Limb (tissue), 2 donors: ENCODE results near the gene HARS1.
"Not testable (repeated sequence)": the region's sequence is repeated elsewhere in the genome, so short reads cannot be mapped to it uniquely, and the experiment has no call there.

Experiments used
- DNase-seq, 2 donors: peaks; one replicate each; pipeline ENCODE4 v3.0.0-alpha.2; 2016; ENCODE audit errors: extremely low spot score in 2 of 2

Gene HARS1

GRCh38 chr5:140690941-140691924, at the start of gene HARS1, which contains the start of gene HARS2:
Gene HARS1 (minus strand): TSS chr5:140691370. CDS start chr5:140691304, 66 bp downstream.
Gene HARS2 (plus strand): TSS chr5:140691455. CDS start chr5:140691649, 194 bp downstream.
- DNase-seq = peak; percentile 88 to 93

- DNase-seq = no peak
These were observed 46.3 kb upstream of the HARS1 start for GRCh38 chr5:140737486-140737885.

- DNase-seq = no peak
These were observed 43.2 kb upstream of the HARS1 start for GRCh38 chr5:140734354-140734753.

- no peak for DNase-seq
These were observed 41.9 kb upstream of the HARS1 start for GRCh38 chr5:140733098-140733497.

- DNase-seq = peak; percentile 1 to 49
These were observed 34.8 kb upstream of the HARS1 start for GRCh38 chr5:140725799-140726471.

- not testable (repeated sequence) for DNase-seq
These were observed 30.2 kb upstream of the HARS1 start for GRCh38 chr5:140721395-140721794.

- DNase-seq = not testable (repeated sequence)
These were observed 29.6 kb upstream of the HARS1 start for GRCh38 chr5:140720738-140721137.

- no peak for DNase-seq
These were observed 27.1 kb upstream of the HARS1 start for GRCh38 chr5:140718266-140718592.

GRCh38 chr5:140716238-140716637, 25.1 kb upstream of the HARS1 start:
- DNase-seq = not testable (repeated sequence)

GRCh38 chr5:140713562-140714094, 22.5 kb upstream of the HARS1 start:
- DNase-seq = no peak

GRCh38 chr5:140711794-140712193, 20.6 kb upstream of the HARS1 start:
- DNase-seq = no peak

GRCh38 chr5:140710899-140711552, 19.9 kb upstream of the HARS1 start:
- peak; percentile 43 to 70 for DNase-seq

GRCh38 chr5:140708787-140709186, 17.6 kb upstream of the HARS1 start:
- not testable (repeated sequence) for DNase-seq

GRCh38 chr5:140707812-140708211, 16.6 kb upstream of the HARS1 start:
- DNase-seq = no peak

- peak; percentile 91 to 98 for DNase-seq
These were observed 9.3 kb upstream of the HARS1 start, which contains the start of gene ZMAT2 for GRCh38 chr5:140700177-140701144. Gene ZMAT2 (plus strand): TSS chr5:140700447. CDS start chr5:140700461, 14 bp downstream.

GRCh38 chr5:140696891-140697492, 5.8 kb upstream of the HARS1 start:
- no peak for DNase-seq

GRCh38 chr5:140694276-140694675, 3.1 kb upstream of the HARS1 start:
- DNase-seq = no peak

GRCh38 chr5:140690376-140690932, 716 bp downstream of the HARS1 start:
- no peak for DNase-seq

- DNase-seq = no peak
These were observed 12.2 kb downstream of the HARS1 start for GRCh38 chr5:140678993-140679392.

GRCh38 chr5:140677947-140678346, 13.2 kb downstream of the HARS1 start:
- no peak for DNase-seq
